WTC11 (cell line): ENCODE results near the gene AGAP1. TPM values are rescaled to one million over a fixed set of nuclear protein-coding genes. Genes with fewer than 3 reads are reported as not detected.

Source experiments
- ATAC-seq: fragments of 200-7000 bp; cut with Tn5 transposase; 2 replicates; pipeline ENCODE4 v1.10.0; 2021; ENCODE audit warnings: mild to moderate bottlenecking, moderate library complexity
- CTCF ChIA-PET: fragments of 300-600 bp; sonication (Branson Sonifier 250); formaldehyde crosslinking; loops from one replicate; lab custom pipeline; 2021; ENCODE audit warnings: antibody characterized with exemption; lab: Charles Lee
- POLR2A ChIA-PET: fragments of 350-600 bp; sonication (Branson Sonifier 250); formaldehyde crosslinking; loops from one replicate; lab custom pipeline; 2021; ENCODE audit warnings: antibody characterized with exemption; lab: Charles Lee
- DNase-seq: peaks from one replicate; pipeline ENCODE4 v3.0.0; 2021; ENCODE audit warnings: low spot score
- H3K27ac Mint-ChIP-seq: 2 replicates; pipeline ENCODE4 v1.8.0; 2021; ENCODE audit warnings: mixed read lengths
- H3K27me3 Mint-ChIP-seq: 2 replicates; pipeline ENCODE4 v1.8.0; 2021; ENCODE audit warnings: low read depth, mild to moderate bottlenecking, moderate library complexity, mixed read lengths
- H3K36me3 Mint-ChIP-seq: 2 replicates; pipeline ENCODE4 v1.8.0; 2021; ENCODE audit warnings: mixed read lengths
- H3K4me1 Mint-ChIP-seq: 2 replicates; pipeline ENCODE4 v1.8.0; 2022; ENCODE audit warnings: mixed read lengths
- H3K4me3 Mint-ChIP-seq: 2 replicates; pipeline ENCODE4 v1.8.0; 2021; ENCODE audit warnings: mild to moderate bottlenecking, moderate library complexity, mixed read lengths
- H3K9me3 Mint-ChIP-seq: 2 replicates; pipeline ENCODE4 v1.8.0; 2021; ENCODE audit warnings: mixed read lengths
- ATF1 ChIP-seq: sonication (generic); formaldehyde crosslinking; IDR thresholded peaks from 2 replicates; pipeline ENCODE4 v1.8.1; 2023; ENCODE audit warnings: mild to moderate bottlenecking, moderate library complexity, missing genetic modification reagents
- ATF2 ChIP-seq: sonication (generic); formaldehyde crosslinking; IDR thresholded peaks from 2 replicates; pipeline ENCODE4 v1.8.1; 2022; ENCODE audit warnings: low read depth, missing genetic modification reagents, borderline replicate concordance
- CREB1 ChIP-seq: sonication (generic); formaldehyde crosslinking; IDR thresholded peaks from 2 replicates; pipeline ENCODE4 v1.8.0; 2023; ENCODE audit warnings: mild to moderate bottlenecking, missing genetic modification reagents
- CTCF ChIP-seq: fragments of 200-600 bp; IDR thresholded peaks from 2 replicates; pipeline ENCODE4 v1.8.0; 2022; ENCODE audit warnings: antibody characterized with exemption
- ELF4 ChIP-seq: sonication (generic); formaldehyde crosslinking; IDR thresholded peaks from 2 replicates; pipeline ENCODE4 v1.8.1; 2022; ENCODE audit warnings: low read depth, mild to moderate bottlenecking, moderate library complexity, missing genetic modification reagents
- HMGA2 ChIP-seq: fragments of 250-450 bp; sonication (Bioruptor Pico); IDR thresholded peaks from 2 replicates; pipeline ENCODE4 v1.4.0; 2021; ENCODE audit warnings: mild to moderate bottlenecking, moderate library complexity
- NR2C2 ChIP-seq: sonication (generic); formaldehyde crosslinking; IDR thresholded peaks from 2 replicates; pipeline ENCODE4 v1.8.0; 2022; ENCODE audit warnings: mild to moderate bottlenecking, missing genetic modification reagents
- NR3C1 ChIP-seq: sonication (generic); formaldehyde crosslinking; conservative IDR thresholded peaks from 2 replicates; pipeline ENCODE4 v1.8.1; 2023; ENCODE audit warnings: low read depth, mild to moderate bottlenecking, missing genetic modification reagents
- SMAD3 ChIP-seq: sonication (generic); formaldehyde crosslinking; IDR thresholded peaks from 2 replicates; pipeline ENCODE4 v1.8.0; 2022; ENCODE audit warnings: missing genetic modification reagents, mild to moderate bottlenecking, borderline replicate concordance
- USF1 ChIP-seq: sonication (generic); formaldehyde crosslinking; IDR thresholded peaks from 2 replicates; pipeline ENCODE4 v1.8.0; 2022; ENCODE audit warnings: mild to moderate bottlenecking, missing genetic modification reagents
- USF2 ChIP-seq: sonication (generic); formaldehyde crosslinking; IDR thresholded peaks from 2 replicates; pipeline ENCODE4 v1.8.1; 2023; ENCODE audit warnings: mild to moderate bottlenecking, missing genetic modification reagents, moderate library complexity
- ZMAT4 ChIP-seq: fragments of 250-450 bp; sonication (Bioruptor Pico); IDR thresholded peaks from 2 replicates; pipeline ENCODE4 v1.9.0; 2021; ENCODE audit warnings: mild to moderate bottlenecking
- ZNF263 ChIP-seq: sonication (generic); formaldehyde crosslinking; IDR thresholded peaks from 2 replicates; pipeline ENCODE4 v1.8.1; 2022; ENCODE audit warnings: low read depth, mild to moderate bottlenecking, moderate library complexity, missing genetic modification reagents
- total RNA-seq: library from RNA; stranded (reverse); gene quantifications from 3 replicates; pipeline ENCODE4 v1.2.3, GENCODE V29; 2021
- TF ChIP-seq, protein P1 (sequence below): sonication (generic); formaldehyde crosslinking; IDR thresholded peaks from 2 replicates; pipeline ENCODE4 v1.8.1; 2022; ENCODE audit warnings: low read depth, mild to moderate bottlenecking, moderate library complexity, missing genetic modification reagents, borderline replicate concordance
- TF ChIP-seq, protein P2 (sequence below): sonication (generic); formaldehyde crosslinking; conservative IDR thresholded peaks from 2 replicates; pipeline ENCODE4 v1.8.1; 2023; ENCODE audit warnings: mild to moderate bottlenecking, low read depth, missing genetic modification reagents, moderate library complexity
- TF ChIP-seq, protein P3 (sequence below): sonication (generic); formaldehyde crosslinking; IDR thresholded peaks from 2 replicates; pipeline ENCODE4 v1.8.1; 2023; ENCODE audit warnings: mild to moderate bottlenecking, missing genetic modification reagents, moderate library complexity
- TF ChIP-seq, protein P4 (sequence below): fragments of 250-450 bp; sonication (Bioruptor Pico); IDR thresholded peaks from 2 replicates; pipeline ENCODE4 v1.8.0; 2021; ENCODE audit warnings: mild to moderate bottlenecking
- TF ChIP-seq, protein P5 (sequence below): sonication (generic); formaldehyde crosslinking; IDR thresholded peaks from 2 replicates; pipeline ENCODE4 v1.8.1; 2022; ENCODE audit warnings: missing genetic modification reagents, borderline replicate concordance

AGAP1 gene
- total RNA-seq, 1 experiment from 2014 or later, result 49.3 TPM

GRCh38 chr2:235462415-235462790 is 31.4 kb upstream of the AGAP1 start:
- H3K36me3 Mint-ChIP-seq, result no peaks in the 10 kb centered on the region
- no peak overlapping the region for H3K4me3 Mint-ChIP-seq
- POLR2A ChIA-PET, result interaction anchor here (0.5 kb wide), 1 partner anchor 792 kb away, joined by 7 read pairs; no protein-coding TSS in a partner anchor
- H3K27me3 Mint-ChIP-seq, result no peaks in the 10 kb centered on the region
- no peak for DNase-seq
- no peak for ATAC-seq
- no peaks in the 10 kb centered on the region for H3K4me1 Mint-ChIP-seq
- no peak overlapping the region for H3K27ac Mint-ChIP-seq
- CTCF ChIA-PET, result interaction anchor here (0.7 kb wide), 1 partner anchor 345 kb away, joined by 3 read pairs; no protein-coding TSS in a partner anchor
- TF ChIP-seq ZMAT4 (CRISPR knock-in tag), result no peak
- TF ChIP-seq ATF2 (CRISPR knock-in tag), result no peak
- TF ChIP-seq, protein P1, sequence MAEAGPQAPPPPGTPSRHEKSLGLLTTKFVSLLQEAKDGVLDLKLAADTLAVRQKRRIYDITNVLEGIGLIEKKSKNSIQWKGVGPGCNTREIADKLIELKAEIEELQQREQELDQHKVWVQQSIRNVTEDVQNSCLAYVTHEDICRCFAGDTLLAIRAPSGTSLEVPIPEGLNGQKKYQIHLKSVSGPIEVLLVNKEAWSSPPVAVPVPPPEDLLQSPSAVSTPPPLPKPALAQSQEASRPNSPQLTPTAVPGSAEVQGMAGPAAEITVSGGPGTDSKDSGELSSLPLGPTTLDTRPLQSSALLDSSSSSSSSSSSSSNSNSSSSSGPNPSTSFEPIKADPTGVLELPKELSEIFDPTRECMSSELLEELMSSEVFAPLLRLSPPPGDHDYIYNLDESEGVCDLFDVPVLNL (CRISPR knock-in tag), result no peak
- TF ChIP-seq HMGA2 (CRISPR knock-in tag), result no peak
- no peak for TF ChIP-seq SMAD3
- TF ChIP-seq, protein P2, sequence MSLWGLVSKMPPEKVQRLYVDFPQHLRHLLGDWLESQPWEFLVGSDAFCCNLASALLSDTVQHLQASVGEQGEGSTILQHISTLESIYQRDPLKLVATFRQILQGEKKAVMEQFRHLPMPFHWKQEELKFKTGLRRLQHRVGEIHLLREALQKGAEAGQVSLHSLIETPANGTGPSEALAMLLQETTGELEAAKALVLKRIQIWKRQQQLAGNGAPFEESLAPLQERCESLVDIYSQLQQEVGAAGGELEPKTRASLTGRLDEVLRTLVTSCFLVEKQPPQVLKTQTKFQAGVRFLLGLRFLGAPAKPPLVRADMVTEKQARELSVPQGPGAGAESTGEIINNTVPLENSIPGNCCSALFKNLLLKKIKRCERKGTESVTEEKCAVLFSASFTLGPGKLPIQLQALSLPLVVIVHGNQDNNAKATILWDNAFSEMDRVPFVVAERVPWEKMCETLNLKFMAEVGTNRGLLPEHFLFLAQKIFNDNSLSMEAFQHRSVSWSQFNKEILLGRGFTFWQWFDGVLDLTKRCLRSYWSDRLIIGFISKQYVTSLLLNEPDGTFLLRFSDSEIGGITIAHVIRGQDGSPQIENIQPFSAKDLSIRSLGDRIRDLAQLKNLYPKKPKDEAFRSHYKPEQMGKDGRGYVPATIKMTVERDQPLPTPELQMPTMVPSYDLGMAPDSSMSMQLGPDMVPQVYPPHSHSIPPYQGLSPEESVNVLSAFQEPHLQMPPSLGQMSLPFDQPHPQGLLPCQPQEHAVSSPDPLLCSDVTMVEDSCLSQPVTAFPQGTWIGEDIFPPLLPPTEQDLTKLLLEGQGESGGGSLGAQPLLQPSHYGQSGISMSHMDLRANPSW, result no peak
- no peak for TF ChIP-seq ELF4
- TF ChIP-seq USF2 (CRISPR knock-in tag), result no peak
- no peak for TF ChIP-seq ZNF263 (CRISPR knock-in tag)
- TF ChIP-seq, protein P3, sequence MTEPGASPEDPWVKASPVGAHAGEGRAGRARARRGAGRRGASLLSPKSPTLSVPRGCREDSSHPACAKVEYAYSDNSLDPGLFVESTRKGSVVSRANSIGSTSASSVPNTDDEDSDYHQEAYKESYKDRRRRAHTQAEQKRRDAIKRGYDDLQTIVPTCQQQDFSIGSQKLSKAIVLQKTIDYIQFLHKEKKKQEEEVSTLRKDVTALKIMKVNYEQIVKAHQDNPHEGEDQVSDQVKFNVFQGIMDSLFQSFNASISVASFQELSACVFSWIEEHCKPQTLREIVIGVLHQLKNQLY (CRISPR knock-in tag), result no peak
- TF ChIP-seq, protein P4, sequence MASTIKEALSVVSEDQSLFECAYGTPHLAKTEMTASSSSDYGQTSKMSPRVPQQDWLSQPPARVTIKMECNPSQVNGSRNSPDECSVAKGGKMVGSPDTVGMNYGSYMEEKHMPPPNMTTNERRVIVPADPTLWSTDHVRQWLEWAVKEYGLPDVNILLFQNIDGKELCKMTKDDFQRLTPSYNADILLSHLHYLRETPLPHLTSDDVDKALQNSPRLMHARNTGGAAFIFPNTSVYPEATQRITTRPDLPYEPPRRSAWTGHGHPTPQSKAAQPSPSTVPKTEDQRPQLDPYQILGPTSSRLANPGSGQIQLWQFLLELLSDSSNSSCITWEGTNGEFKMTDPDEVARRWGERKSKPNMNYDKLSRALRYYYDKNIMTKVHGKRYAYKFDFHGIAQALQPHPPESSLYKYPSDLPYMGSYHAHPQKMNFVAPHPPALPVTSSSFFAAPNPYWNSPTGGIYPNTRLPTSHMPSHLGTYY (CRISPR knock-in tag), result no peak
- no peak for TF ChIP-seq USF1 (CRISPR knock-in tag)
- TF ChIP-seq, protein P5, sequence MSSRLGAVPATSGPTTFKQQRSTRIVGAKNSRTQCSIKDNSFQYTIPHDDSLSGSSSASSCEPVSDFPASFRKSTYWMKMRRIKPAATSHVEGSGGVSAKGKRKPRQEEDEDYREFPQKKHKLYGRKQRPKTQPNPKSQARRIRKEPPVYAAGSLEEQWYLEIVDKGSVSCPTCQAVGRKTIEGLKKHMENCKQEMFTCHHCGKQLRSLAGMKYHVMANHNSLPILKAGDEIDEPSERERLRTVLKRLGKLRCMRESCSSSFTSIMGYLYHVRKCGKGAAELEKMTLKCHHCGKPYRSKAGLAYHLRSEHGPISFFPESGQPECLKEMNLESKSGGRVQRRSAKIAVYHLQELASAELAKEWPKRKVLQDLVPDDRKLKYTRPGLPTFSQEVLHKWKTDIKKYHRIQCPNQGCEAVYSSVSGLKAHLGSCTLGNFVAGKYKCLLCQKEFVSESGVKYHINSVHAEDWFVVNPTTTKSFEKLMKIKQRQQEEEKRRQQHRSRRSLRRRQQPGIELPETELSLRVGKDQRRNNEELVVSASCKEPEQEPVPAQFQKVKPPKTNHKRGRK (CRISPR knock-in tag), result no peak
- no peak for TF ChIP-seq CREB1 (CRISPR knock-in tag)
- TF ChIP-seq CTCF, result no peak
- TF ChIP-seq NR3C1 (CRISPR knock-in tag), result no peak
- no peak for TF ChIP-seq ATF1
- TF ChIP-seq NR2C2 (CRISPR knock-in tag), result no peak
- no peaks in the 10 kb centered on the region for H3K9me3 Mint-ChIP-seq
